Calu3 (cell line): ENCODE results near the gene LTBP2. TPM values are rescaled to one million over a fixed set of nuclear protein-coding genes. Genes with fewer than 3 reads are reported as not detected.

Experiments used
- BruUV-seq: library from RNA; stranded (reverse); fragments of 400-500 nt; replicated peaks from 2 replicates; lab custom pipeline; 2021; lab: Mats Ljungman, UMichigan
- CTCF ChIA-PET: fragments of 300-600 bp; sonication (Branson Sonifier 250); formaldehyde crosslinking; loops from one replicate; lab custom pipeline; 2022; ENCODE audit warnings: antibody characterized with exemption; lab: Charles Lee
- DNase-seq: peaks from one replicate; pipeline ENCODE4 v3.0.0; 2022
- H3K27ac Mint-ChIP-seq: one replicate; pipeline ENCODE4 v1.8.0; 2022; ENCODE audit warnings: mixed read lengths; ENCODE audit not compliant: unreplicated experiment
- H3K27me3 Mint-ChIP-seq: one replicate; pipeline ENCODE4 v1.8.0; 2022; ENCODE audit warnings: mixed read lengths; ENCODE audit not compliant: unreplicated experiment
- H3K36me3 Mint-ChIP-seq: one replicate; pipeline ENCODE4 v1.8.0; 2022; ENCODE audit warnings: mild to moderate bottlenecking, moderate library complexity, mixed read lengths; ENCODE audit not compliant: insufficient read depth, unreplicated experiment
- H3K4me1 Mint-ChIP-seq: one replicate; pipeline ENCODE4 v1.8.0; 2022; ENCODE audit warnings: mild to moderate bottlenecking, low read depth, mixed read lengths; ENCODE audit not compliant: unreplicated experiment
- H3K4me3 Mint-ChIP-seq: one replicate; pipeline ENCODE4 v1.8.0; 2022; ENCODE audit warnings: mild to moderate bottlenecking, low read depth, moderate library complexity, mixed read lengths; ENCODE audit not compliant: unreplicated experiment
- H3K9me3 Mint-ChIP-seq: one replicate; pipeline ENCODE4 v1.8.0; 2022; ENCODE audit warnings: low read depth, mixed read lengths; ENCODE audit not compliant: unreplicated experiment
- intact Hi-C: fragments of 100-400 bp; cut with micrococcal nuclease; formaldehyde crosslinking; loops from one replicate; pipeline ENCODE4 v1.10.0; 2022; ENCODE audit not compliant: unreplicated experiment
- total RNA-seq: library from RNA; stranded (reverse); gene quantifications from 2 replicates; pipeline ENCODE4 v1.2.3, GENCODE V29; 2022
- TF ChIP-seq, protein P1 (sequence below): fragments of 200-600 bp; IDR thresholded peaks from one replicate; pipeline ENCODE4 v1.8.0; 2022; ENCODE audit warnings: antibody characterized with exemption; ENCODE audit not compliant: unreplicated experiment

Gene LTBP2
- total RNA-seq, 1 experiment from 2014 or later, result 4.3 TPM

DNA sequence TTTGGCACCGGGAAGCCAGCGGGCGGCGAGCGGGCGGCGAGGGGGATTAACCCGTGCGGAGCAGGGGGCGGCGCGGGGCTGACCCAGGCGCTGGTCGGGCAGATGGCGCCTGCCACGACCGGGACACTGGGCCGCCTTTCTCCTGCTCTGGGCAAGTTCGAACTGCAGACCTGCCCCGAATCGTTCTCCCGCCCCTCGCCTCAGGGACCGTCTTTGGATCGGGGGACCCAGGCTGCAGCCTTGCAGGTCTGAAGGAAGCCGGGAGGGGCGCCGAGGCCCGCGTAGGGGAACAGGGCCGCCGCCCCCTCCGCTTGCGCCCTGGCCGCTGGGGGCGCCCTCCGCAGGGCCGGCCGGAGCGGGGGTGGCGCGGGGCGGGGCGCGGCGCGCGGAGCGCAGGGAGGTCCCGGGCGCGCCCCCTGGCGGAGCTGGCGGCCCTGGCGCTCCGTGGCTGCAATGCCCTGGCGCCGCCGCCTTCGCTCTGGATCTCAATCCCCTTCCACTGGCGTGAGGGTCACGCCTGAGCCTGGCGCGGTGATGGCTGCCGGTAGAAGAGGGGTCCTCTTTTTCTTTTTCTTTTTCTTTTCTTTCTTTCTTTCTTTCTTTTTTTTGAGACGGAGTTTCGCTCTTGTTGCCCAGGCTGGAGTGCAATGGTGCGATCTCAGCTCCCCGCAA, 449 bp upstream of the LTBP2 start:
- DNase-seq, result peak; percentile 93
- H3K9me3 Mint-ChIP-seq, result no peaks in the 10 kb centered on the region
- H3K27me3 Mint-ChIP-seq, result no peaks in the 10 kb centered on the region
- H3K4me3 Mint-ChIP-seq, result peak overlapping the region; percentile 74
- peaks cover 20% of the 10 kb centered on the region for H3K36me3 Mint-ChIP-seq
- peak overlapping the region; percentile 44 for H3K27ac Mint-ChIP-seq
- no TSS peak for BruUV-seq
- peaks cover 49% of the 10 kb centered on the region for H3K4me1 Mint-ChIP-seq
- TF ChIP-seq, protein P1, sequence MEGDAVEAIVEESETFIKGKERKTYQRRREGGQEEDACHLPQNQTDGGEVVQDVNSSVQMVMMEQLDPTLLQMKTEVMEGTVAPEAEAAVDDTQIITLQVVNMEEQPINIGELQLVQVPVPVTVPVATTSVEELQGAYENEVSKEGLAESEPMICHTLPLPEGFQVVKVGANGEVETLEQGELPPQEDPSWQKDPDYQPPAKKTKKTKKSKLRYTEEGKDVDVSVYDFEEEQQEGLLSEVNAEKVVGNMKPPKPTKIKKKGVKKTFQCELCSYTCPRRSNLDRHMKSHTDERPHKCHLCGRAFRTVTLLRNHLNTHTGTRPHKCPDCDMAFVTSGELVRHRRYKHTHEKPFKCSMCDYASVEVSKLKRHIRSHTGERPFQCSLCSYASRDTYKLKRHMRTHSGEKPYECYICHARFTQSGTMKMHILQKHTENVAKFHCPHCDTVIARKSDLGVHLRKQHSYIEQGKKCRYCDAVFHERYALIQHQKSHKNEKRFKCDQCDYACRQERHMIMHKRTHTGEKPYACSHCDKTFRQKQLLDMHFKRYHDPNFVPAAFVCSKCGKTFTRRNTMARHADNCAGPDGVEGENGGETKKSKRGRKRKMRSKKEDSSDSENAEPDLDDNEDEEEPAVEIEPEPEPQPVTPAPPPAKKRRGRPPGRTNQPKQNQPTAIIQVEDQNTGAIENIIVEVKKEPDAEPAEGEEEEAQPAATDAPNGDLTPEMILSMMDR, result peak; percentile 65
- intact Hi-C loops, result loop anchor here (10.0 kb wide), 1 partner anchor 102 kb away; the partner anchor contains the start of genes AREL1 and FCF1
- CTCF ChIA-PET, result interaction anchor here (0.5 to 1.3 kb wide), 2 partner anchors 8 to 203 kb away, joined by 4 to 7 read pairs; no protein-coding TSS in a partner anchor

DNA sequence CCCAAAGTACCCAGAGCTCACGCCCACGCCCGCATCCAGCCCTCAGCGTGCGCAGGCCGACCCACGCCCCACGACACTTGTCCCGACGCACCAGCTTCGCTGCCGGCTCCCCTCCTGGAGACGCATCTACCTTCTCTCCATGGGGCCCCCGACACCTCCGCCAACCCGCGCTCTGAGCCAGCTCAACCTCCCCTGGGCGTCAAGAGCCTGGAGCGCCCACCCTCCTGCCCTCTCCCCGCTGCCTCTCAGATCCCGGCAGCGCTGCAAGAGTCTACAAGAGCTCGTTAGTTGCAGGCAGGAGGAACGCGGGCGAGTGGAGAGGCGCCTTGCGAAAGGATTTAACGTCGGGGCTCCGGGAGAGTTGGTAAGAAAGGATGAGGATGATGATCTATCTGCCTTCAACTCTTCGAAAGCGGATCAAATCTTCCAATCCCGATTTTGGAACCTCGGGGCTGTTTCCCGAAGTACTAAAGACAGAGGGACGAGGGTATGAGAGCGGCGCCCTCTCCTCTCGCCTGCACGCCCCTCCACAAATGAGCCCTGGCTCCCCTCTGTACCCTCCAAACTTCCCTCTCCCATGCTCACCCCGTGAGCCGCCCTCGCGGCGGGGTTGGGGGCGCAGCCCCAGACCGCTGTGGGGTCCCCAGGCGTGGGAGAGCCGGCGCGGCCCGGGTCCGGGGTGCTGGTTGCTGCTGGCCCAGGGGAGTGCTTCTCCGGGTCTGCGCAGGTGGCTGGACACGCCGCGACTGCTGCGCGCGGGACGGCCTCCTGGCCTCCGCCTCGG, 979 bp downstream of the LTBP2 start:
- CTCF ChIA-PET, result no interaction called here
- H3K36me3 Mint-ChIP-seq, result peaks cover 13% of the 10 kb centered on the region
- peaks cover 39% of the 10 kb centered on the region for H3K4me1 Mint-ChIP-seq
- H3K27ac Mint-ChIP-seq, result no peak overlapping the region
- H3K9me3 Mint-ChIP-seq, result no peaks in the 10 kb centered on the region
- peak overlapping the region; percentile 12 for H3K4me3 Mint-ChIP-seq
- H3K27me3 Mint-ChIP-seq, result no peaks in the 10 kb centered on the region
- DNase-seq, result no peak
- no TSS peak for BruUV-seq
- TF ChIP-seq, protein P1, result no peak
- intact Hi-C loops, result loop anchor here (10.0 kb wide), 1 partner anchor 104 kb away; the partner anchor contains the start of genes AREL1 and FCF1

DNA sequence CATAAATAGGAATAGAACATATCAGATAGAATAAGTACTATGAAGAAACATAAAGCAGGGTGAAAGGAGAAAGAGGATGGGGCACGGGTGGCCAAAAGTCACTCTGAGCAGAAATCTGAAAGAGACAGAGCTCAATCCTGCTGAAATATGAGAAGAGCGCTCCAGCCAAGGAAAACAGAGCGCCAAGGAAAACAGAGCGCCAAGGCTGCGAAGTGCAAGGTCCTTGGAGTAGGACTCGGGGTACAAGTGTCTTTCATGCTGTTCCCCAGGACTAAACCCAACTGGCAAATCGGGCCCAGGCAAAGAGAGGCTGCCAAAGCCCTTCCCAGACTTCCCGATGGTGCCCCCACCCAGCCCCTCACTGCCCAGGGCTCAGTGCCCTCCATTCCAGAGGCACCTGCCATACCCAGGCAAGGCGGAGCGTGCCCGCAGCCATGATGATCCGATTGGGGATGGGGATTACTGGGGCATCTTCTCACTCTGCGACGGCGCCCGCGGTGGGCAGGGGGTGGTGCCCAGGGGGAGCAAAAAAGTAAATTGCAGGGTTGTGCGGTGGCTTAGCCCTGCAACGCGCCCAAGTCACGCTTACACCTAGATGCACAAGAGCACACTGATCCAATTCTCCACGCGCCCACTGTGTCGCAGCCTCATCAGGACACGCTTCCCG, 1.7 kb downstream of the LTBP2 start:
- no peak overlapping the region for H3K27ac Mint-ChIP-seq
- H3K27me3 Mint-ChIP-seq, result no peaks in the 10 kb centered on the region
- no TSS peak for BruUV-seq
- peaks cover 13% of the 10 kb centered on the region for H3K36me3 Mint-ChIP-seq
- no peak for DNase-seq
- no peaks in the 10 kb centered on the region for H3K9me3 Mint-ChIP-seq
- intact Hi-C loops, result loop anchor here (10.0 kb wide), 1 partner anchor 104 kb away; the partner anchor contains the start of genes AREL1 and FCF1
- TF ChIP-seq, protein P1, result no peak
- CTCF ChIA-PET, result interaction anchor here (0.5 to 1.7 kb wide), 2 partner anchors 117 to 156 kb away, joined by 5 to 6 read pairs; partner anchors contain the start of genes ISCA2 and NPC2
- peaks cover 32% of the 10 kb centered on the region for H3K4me1 Mint-ChIP-seq
- H3K4me3 Mint-ChIP-seq, result peak overlapping the region; percentile 12

DNA sequence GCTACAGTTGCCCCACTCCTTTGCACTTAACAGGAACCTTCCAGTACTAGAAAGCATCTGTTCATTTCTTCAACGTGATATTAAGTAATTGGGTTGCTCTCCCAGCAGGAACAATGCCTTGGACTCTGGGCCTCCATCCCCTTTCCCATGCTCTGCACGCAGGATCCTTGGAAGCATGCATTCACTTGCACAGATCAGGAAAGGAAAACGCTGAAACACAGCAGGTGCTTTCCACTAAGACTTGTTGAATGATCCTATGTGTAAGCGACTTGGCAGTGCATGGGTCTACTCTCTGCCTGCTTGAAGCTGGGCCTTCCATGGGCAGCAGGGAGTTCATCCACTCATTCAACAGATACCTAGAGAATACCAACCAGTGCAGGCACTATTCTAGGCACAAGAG, 2.3 kb downstream of the LTBP2 start:
- BruUV-seq, result no TSS peak
- intact Hi-C loops, result loop anchor here (1.0 to 10.0 kb wide), 3 partner anchors 105 to 195 kb away; partner anchors contain the start of genes AREL1, FCF1 and YLPM1
- Mint-ChIP-seq H3K9me3 (no peaks in the 10 kb centered on the region), H3K36me3 (peaks cover 13% of the 10 kb centered on the region), H3K27ac (no peak overlapping the region), H3K27me3 (no peaks in the 10 kb centered on the region), H3K4me3 (no peak overlapping the region), H3K4me1 (peaks cover 25% of the 10 kb centered on the region)
- CTCF ChIA-PET, result interaction anchor here (0.5 to 1.7 kb wide), 10 partner anchors 9 to 195 kb away, joined by 3 to 20 read pairs (median 6); partner anchors contain the start of genes ISCA2 and NPC2
- no peak for DNase-seq
- TF ChIP-seq, protein P1, result no peak
